HG03469 (cell line): ENCODE measurements around the gene TSC2.
"Not testable (repeated sequence)": the region's sequence is repeated elsewhere in the genome, so short reads cannot be mapped to it uniquely, and the experiment has no call there.

ENCODE experiments used
- ATAC-seq: cut with Tn5 transposase; IDR thresholded peaks from one replicate; pipeline ENCODE4 v1.9.1; 2021; ENCODE audit warnings: mild to moderate bottlenecking, moderate library complexity, moderate number of reproducible peaks; ENCODE audit not compliant: unreplicated experiment

The TSC2 gene

GRCh38 chr16:2101581-2101980 lies 53.8 kb downstream of the TSC2 start:
- ATAC-seq: not testable (repeated sequence)

DNA sequence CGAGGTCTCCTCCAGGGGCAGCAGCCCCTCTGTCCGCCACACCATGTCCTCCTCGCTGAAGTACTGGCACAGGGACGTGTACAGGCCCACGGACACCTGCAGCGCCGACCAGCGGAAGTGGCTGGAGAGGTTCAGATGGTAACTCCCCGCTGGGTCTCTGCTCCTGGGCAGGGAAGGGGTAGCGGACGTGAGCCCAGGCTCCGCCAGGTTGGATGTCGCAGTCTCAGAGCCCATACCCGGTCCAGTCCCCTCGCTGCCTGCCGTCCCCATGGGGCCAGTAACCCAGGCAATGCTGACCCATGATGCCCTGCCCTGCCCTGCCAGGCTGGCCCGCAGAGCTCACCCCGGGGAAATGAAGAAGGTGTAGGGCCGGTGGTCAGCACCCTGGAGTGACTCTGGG lies 54.7 kb downstream of the TSC2 start:
- no peak for ATAC-seq

DNA sequence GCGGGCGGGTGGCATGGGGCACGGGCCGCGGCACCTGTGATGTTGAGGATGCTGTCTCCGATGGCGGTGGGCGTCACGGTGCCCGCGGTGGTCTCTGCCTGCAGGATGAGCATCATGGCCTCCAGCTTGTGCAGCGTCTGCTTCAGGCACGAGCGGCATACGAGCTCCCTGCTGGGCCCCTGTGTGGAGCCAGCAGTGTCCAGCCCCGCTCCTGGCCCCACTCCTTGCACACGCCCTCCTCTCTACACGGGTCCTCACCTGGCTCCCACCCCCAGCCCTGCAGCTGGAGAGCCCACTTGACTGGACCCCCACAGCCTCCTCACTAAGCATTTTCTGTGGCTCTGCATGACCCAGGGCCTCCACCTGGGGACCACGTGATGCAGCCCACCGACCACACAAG lies 56.7 kb downstream of the TSC2 start:
- ATAC-seq: not testable (repeated sequence)

GRCh38 chr16:2105291-2105690 lies 57.5 kb downstream of the TSC2 start:
- not testable (repeated sequence) for ATAC-seq

DNA sequence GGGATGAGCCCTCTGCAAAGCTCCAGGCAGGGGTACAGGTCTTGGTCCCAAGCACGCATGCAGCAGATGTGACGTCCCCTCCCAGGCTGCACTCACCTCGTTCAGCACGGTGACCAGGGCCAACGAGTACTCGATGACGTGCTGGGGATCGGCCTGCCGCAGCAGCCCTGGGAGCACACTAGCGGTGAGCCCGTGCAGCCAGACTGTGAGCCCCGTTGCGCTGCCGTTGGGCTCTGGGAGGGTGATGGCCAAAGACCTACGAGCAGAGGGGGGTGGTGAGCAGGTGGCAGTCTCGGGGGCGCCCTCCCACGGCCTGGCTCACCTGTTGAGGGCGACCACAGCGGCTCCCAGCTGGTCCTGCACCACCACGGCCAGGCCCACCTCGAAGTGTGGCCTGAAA lies 58.0 kb downstream of the TSC2 start:
- not testable (repeated sequence) for ATAC-seq

- ATAC-seq: not testable (repeated sequence)
Measured at GRCh38 chr16:2106211-2106610, 58.4 kb downstream of the TSC2 start.

GRCh38 chr16:2107121-2107790 lies 59.5 kb downstream of the TSC2 start:
- ATAC-seq: not testable (repeated sequence)

GRCh38 chr16:2107791-2108125 lies 60.0 kb downstream of the TSC2 start:
- not testable (repeated sequence) for ATAC-seq

GRCh38 chr16:2108446-2109270 lies 60.9 kb downstream of the TSC2 start:
- ATAC-seq: not testable (repeated sequence)

GRCh38 chr16:2109271-2109580 lies 61.4 kb downstream of the TSC2 start:
- ATAC-seq: not testable (repeated sequence)

DNA sequence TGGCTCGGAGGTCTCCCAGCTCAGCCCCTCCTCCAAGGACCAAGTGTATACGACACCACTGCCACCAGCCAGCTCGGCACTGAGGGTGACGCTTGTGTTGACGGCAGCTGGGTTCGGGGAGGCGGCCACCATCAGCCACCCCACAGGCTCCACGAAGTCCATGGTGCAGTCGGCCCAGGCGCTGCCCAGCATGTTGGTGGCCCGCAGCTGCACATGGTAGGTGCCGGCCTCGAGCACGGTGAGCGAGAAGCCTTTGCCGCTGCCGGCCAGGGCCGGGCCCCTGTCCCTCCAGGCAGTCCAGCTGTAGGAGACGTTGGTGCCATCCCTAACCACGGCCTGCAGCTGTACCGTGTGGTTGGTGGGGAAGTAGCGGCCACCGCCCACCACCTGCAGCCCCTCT lies 62.1 kb downstream of the TSC2 start:
- not testable (repeated sequence) for ATAC-seq

DNA sequence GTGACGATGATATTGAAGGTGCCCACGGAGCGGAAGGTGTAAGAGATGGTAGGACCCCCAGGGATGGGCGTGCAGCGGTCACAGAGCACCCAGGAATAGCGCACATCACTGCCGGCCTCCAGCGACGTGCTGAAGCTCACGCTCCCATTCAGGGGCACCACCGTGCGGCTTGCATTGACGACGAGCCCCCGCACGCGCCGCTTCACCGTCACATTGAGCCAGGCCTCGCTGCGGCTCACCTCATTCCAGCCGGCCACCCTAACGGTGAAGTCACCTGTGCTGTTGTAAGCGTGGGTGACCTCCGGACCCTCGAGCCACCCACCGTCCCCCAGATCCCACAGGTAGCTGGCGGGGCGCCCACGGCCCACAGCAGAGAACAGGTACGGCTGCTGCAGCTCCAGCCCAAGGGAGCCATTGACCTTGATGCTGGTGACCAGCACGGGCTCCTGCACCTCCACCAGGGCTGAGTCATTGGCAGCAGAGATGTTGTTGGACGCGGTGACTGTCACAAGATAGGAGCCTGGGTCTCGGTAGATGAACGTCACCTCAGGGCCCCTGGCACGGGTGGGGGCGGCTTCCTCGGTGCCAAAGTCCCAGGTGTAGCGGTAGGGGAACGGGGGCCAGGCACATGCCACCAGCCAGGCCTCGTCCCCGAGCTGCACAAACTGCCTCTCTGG lies 62.7 kb downstream of the TSC2 start:
- ATAC-seq: not testable (repeated sequence)

DNA sequence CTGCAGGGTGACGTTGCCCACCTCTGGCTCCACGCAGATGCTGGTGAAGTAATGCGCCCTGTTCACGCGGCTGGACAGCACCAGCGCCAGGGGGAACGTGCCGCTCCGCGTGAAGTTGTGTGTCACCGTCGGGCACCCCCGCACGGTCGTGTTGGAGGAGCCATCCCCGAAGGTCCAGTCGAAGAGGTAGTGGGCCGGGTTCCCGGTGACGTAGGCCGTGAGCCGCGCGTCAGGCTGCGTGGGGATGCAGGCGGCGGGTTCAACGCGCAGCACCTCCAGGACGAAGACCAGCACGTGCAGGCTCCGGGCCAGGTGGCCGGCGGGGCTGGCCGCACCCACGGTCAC lies 63.2 kb downstream of the TSC2 start:
- ATAC-seq: not testable (repeated sequence)

- ATAC-seq: not testable (repeated sequence)
Measured at GRCh38 chr16:2111412-2112335, 63.9 kb downstream of the TSC2 start.

GRCh38 chr16:2112539-2113106 lies 64.8 kb downstream of the TSC2 start:
- ATAC-seq: not testable (repeated sequence)

DNA sequence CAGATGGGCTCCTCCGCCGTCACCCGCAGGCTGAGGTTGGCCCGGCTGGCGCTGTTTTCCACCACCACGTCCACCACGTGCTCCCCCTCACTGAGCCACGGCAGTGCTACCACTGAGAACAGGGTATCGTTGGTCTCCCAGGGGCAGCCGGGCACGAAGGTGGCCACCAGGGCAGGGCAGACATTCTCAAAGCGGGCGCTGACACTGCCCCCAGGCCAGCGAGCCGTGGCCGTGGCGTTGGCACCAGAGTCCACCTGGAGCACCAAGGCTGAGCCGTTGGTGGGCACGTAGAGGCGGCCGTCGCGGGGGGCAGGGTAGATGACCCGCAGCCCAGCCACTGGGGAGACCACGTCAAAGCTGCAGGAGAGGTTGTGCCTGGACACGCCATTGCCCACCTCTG lies 66.4 kb downstream of the TSC2 start:
- ATAC-seq: not testable (repeated sequence)

- not testable (repeated sequence) for ATAC-seq
Measured at GRCh38 chr16:2114885-2115590, 67.3 kb downstream of the TSC2 start.

DNA sequence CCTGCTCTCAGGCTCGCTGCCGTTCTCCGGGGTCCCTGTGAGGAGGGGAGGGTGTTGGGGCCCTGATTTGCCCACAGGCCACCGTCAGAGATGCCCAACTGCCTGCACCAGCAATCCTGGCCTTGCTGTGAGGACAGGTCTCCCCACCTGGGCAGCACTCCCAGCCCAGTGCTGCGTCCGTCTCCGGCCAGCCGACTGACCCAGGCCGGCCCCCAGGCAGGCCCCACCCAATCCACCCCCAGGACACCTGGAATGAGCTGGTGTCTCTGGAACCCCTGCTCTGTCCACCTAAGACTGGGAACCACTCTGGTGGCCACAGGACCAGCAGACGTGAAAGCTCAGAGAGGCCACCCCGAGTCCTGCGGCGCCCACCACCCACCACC lies 67.8 kb downstream of the TSC2 start:
- ATAC-seq: no peak

- ATAC-seq: not testable (repeated sequence)
Measured at GRCh38 chr16:2116428-2116827, 68.6 kb downstream of the TSC2 start.

DNA sequence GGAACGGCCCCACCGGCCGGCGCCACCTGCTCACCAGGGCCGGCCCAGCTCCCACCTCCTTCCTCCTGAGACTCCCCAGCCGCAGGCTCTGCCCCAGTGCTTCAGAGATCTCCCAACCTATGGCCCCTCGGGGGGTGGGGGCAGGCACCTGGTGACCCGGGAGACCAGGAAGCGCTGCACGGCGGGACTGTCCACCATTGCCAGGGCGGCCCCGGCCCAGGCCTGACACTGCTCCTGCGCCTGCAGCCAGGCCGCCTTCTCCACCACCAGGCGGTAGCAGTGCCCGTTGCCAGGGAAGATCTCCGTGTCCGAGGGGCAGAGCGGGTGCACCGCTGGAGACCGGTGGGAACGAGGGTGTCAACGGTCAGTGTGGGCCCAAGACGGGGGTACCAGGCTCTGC lies 69.6 kb downstream of the TSC2 start:
- not testable (repeated sequence) for ATAC-seq
